ENCODE data around the gene AP5Z1.

AP5Z1 gene

DNA sequence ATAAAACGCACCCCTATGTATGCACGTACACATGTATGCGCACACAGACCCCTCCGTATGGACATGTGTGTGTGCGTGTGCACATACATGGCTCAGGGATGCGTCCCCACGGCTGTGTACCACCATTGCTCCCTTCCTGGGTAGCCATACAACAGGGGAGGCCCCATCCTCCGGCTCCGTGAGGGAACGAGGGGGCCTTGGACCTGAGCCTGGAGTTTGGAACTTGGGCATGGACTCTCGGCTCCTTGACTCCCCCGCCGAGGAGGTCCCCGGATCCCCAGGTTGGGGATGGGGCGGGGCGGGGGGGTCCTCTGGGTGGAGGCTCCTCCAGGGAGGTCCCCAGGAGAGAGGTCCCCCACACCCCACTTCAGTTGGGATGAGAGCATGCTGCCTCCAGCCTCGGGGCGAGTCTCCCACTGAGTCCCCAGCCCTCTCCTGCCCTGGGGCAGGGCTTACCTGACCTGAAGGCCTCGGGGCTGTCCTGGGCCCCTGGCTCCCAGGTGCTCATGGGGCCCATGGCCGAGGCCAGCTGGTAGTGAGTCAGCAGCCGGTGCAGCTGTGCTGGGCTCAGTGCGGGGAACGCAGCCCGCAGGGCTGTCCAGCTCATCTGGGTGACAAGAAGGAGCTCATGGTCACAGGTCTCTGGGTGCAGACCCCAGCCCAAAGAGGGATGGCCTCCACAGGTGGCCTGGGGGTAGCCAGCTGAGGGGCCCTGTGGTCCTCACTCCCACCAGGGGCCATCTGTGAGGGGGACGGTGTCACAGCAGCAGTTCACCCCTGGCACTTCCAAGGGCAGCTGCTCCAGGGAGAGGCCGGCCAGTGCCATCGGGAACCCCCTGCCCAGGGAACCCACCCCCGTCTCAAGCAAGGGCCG lies 29.9 kb downstream of the AP5Z1 start:
- no peak overlapping the region for H3K9ac ChIP-seq (ENCODE audit: low read length)
- H3K27me3 ChIP-seq (ENCODE audit: control insufficient read depth, insufficient read depth, low read length) = no peaks in the 10 kb centered on the region
- H3K27ac ChIP-seq (ENCODE audit: low read depth, low read length) = no peak overlapping the region
- no peaks in the 10 kb centered on the region for H3K4me1 ChIP-seq (ENCODE audit: control insufficient read depth, insufficient read depth, low read length)
- H3K4me3 ChIP-seq (ENCODE audit: low read length) = no peak overlapping the region
- no peaks in the 10 kb centered on the region for H3K36me3 ChIP-seq (ENCODE audit: control insufficient read depth, insufficient read depth, low read length)

- no peak overlapping the region for H3K27ac ChIP-seq (ENCODE audit: low read depth, low read length)
- no peaks in the 10 kb centered on the region for H3K27me3 ChIP-seq (ENCODE audit: control insufficient read depth, insufficient read depth, low read length)
- no peak overlapping the region for H3K9ac ChIP-seq (ENCODE audit: low read length)
- no peaks in the 10 kb centered on the region for H3K36me3 ChIP-seq (ENCODE audit: control insufficient read depth, insufficient read depth, low read length)
- no peaks in the 10 kb centered on the region for H3K4me1 ChIP-seq (ENCODE audit: control insufficient read depth, insufficient read depth, low read length)
- H3K4me3 ChIP-seq (ENCODE audit: low read length) = no peak overlapping the region
Observed at GRCh38 chr7:4805984-4806300, 30.5 kb downstream of the AP5Z1 start.

DNA sequence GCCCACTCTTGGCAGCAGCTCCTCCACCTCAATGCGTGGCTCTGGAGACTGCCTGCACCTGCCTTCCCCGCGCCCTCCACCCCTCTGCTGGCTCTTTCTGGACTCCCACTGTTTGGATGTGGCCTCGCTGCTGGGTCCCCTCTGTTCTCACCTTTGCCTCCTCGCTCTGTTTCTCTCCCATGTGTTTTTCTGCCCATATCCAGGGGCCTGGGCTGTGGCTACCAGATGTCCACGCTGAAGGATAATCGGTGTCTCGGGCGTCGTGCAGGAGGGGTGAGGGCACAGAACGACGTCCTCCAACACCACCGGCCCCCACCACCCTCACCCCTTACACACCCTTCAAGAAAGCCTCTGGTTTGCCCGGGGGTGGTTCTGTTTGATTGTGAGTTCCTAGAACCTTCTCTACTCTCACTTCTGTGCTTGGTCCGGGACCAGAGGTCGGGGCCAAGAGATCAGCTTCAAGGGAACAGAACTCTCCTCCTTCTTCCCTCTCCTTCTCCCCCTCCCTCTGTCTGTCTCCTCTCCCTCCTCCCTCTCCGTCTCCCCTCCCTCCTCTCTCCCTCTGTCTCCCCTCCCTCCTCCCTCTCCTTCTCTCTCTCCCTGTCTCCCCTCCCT lies 31.7 kb downstream of the AP5Z1 start:
- H3K27me3 ChIP-seq (ENCODE audit: control insufficient read depth, insufficient read depth, low read length) = no peaks in the 10 kb centered on the region
- H3K27ac ChIP-seq (ENCODE audit: low read depth, low read length) = no peak overlapping the region
- H3K4me3 ChIP-seq (ENCODE audit: low read length) = no peak overlapping the region
- H3K36me3 ChIP-seq (ENCODE audit: control insufficient read depth, insufficient read depth, low read length) = no peaks in the 10 kb centered on the region
- H3K9ac ChIP-seq (ENCODE audit: low read length) = no peak overlapping the region
- no peaks in the 10 kb centered on the region for H3K4me1 ChIP-seq (ENCODE audit: control insufficient read depth, insufficient read depth, low read length)

DNA sequence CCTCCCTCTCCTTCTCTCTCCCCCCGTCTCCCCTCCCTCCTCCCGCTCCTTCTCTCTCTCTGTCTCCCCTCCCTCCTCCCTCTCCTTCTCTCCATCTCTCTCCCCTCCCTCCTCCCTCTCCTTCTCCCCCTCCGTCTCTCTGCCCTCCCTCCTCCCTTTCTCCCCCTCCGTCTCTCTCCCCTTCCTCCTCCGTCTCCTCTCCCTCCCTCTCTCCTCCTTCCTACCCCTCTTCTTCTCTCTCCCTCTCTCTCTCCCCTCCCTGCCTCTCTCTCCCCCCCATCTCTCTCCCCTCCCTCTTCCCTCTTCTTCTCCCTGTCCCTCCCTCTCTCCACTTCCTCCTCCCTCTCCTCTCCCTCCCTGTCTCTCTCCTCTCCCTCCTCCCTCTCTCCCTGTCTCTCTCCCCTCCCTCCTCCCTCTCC lies 32.2 kb downstream of the AP5Z1 start:
- H3K27ac ChIP-seq (ENCODE audit: low read depth, low read length) = no peak overlapping the region
- no peaks in the 10 kb centered on the region for H3K36me3 ChIP-seq (ENCODE audit: control insufficient read depth, insufficient read depth, low read length)
- H3K9ac ChIP-seq (ENCODE audit: low read length) = no peak overlapping the region
- H3K4me1 ChIP-seq (ENCODE audit: control insufficient read depth, insufficient read depth, low read length) = no peaks in the 10 kb centered on the region
- no peaks in the 10 kb centered on the region for H3K27me3 ChIP-seq (ENCODE audit: control insufficient read depth, insufficient read depth, low read length)
- H3K4me3 ChIP-seq (ENCODE audit: low read length) = no peak overlapping the region

GRCh38 chr7:4808026-4808425 lies 32.6 kb downstream of the AP5Z1 start:
- Histone ChIP-seq H3K27ac (ENCODE audit: low read depth, low read length) (no peak overlapping the region), H3K27me3 (ENCODE audit: control insufficient read depth, insufficient read depth, low read length) (peaks cover 2% of the 10 kb centered on the region), H3K9ac (ENCODE audit: low read length) (no peak overlapping the region), H3K36me3 (ENCODE audit: control insufficient read depth, insufficient read depth, low read length) (no peaks in the 10 kb centered on the region), H3K4me1 (ENCODE audit: control insufficient read depth, insufficient read depth, low read length) (no peaks in the 10 kb centered on the region), H3K4me3 (ENCODE audit: low read length) (no peak overlapping the region)

DNA sequence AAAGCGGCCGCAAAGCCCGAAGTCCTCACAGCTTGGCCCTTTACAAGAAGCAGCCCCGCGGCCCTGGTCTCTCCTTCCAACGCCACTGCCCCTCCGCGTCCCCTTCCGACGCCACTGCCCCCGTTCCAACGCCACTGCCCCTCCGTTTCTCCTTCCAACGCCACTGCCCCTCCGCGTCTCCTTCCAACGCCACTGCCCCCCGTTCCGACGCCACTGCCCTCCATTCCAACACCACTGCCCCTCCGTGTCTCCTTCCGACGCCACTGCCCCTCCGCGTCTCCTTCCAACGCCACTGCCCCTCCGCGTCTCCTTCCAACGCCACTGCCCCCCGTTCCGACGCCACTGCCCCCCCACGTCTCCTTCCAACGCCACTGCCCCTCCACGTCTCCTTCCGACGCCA lies 33.1 kb downstream of the AP5Z1 start:
- Histone ChIP-seq H3K27me3 (ENCODE audit: control insufficient read depth, insufficient read depth, low read length) (peaks cover 2% of the 10 kb centered on the region), H3K9ac (ENCODE audit: low read length) (no peak overlapping the region), H3K4me3 (ENCODE audit: low read length) (no peak overlapping the region), H3K27ac (ENCODE audit: low read depth, low read length) (no peak overlapping the region), H3K36me3 (ENCODE audit: control insufficient read depth, insufficient read depth, low read length) (no peaks in the 10 kb centered on the region), H3K4me1 (ENCODE audit: control insufficient read depth, insufficient read depth, low read length) (no peaks in the 10 kb centered on the region)

DNA sequence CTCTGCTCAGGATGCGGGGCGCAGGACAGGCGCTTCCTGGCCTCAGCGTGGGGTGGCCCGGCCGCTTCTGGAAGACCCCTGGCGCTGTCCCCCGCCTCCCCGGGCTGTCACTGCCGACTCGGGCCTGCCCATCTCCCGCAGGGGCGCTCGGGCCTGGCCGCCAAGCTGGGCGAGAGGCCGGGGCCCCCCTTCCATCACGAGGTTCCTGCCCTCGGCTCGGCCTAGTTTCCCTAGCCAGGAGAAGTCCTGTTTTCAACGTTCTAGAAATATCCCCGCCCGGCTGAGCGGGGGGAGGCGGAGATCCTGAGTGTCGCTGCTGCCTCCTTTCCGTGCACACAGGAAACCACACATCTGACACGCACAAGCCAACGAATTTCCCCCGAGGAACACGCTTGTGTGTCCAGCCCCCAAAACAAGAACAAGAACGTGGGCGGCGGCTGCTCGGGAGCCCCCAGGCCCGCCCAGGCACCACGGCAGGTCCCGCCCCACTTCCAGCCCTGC lies 33.7 kb downstream of the AP5Z1 start:
- Histone ChIP-seq H3K4me3 (ENCODE audit: low read length) (no peak overlapping the region), H3K9ac (ENCODE audit: low read length) (no peak overlapping the region), H3K4me1 (ENCODE audit: control insufficient read depth, insufficient read depth, low read length) (no peaks in the 10 kb centered on the region), H3K27me3 (ENCODE audit: control insufficient read depth, insufficient read depth, low read length) (peaks cover 2% of the 10 kb centered on the region), H3K36me3 (ENCODE audit: control insufficient read depth, insufficient read depth, low read length) (no peaks in the 10 kb centered on the region), H3K27ac (ENCODE audit: low read depth, low read length) (no peak overlapping the region)

GRCh38 chr7:4809666-4810065 lies 34.2 kb downstream of the AP5Z1 start:
- H3K27me3 ChIP-seq (ENCODE audit: control insufficient read depth, insufficient read depth, low read length) = peaks cover 2% of the 10 kb centered on the region
- H3K4me1 ChIP-seq (ENCODE audit: control insufficient read depth, insufficient read depth, low read length) = no peaks in the 10 kb centered on the region
- H3K27ac ChIP-seq (ENCODE audit: low read depth, low read length) = no peak overlapping the region
- H3K4me3 ChIP-seq (ENCODE audit: low read length) = no peak overlapping the region
- H3K36me3 ChIP-seq (ENCODE audit: control insufficient read depth, insufficient read depth, low read length) = no peaks in the 10 kb centered on the region
- H3K9ac ChIP-seq (ENCODE audit: low read length) = no peak overlapping the region

DNA sequence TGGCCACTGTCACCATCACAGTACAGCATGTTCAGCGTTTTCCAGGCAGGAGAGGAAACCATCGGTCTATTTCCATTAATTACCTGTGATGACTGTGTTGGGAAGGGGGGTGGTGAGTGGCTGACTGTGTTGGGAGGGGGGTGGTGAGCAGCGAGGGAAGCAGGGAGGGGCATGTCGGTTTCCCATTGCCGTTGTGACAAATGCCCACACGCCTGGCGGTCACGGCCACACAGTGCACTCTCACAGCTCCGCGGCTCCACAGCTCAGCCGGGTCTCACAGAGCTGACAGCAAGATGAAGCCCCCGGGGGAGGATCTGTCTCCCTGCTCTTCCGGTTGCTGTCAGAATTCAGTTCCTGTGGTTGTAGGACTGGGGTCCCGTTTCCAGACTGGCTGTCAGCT lies 39.0 kb downstream of the AP5Z1 start:
- peaks cover 2% of the 10 kb centered on the region for H3K27me3 ChIP-seq (ENCODE audit: control insufficient read depth, insufficient read depth, low read length)
- H3K4me3 ChIP-seq (ENCODE audit: low read length) = no peak overlapping the region
- no peaks in the 10 kb centered on the region for H3K36me3 ChIP-seq (ENCODE audit: control insufficient read depth, insufficient read depth, low read length)

DNA sequence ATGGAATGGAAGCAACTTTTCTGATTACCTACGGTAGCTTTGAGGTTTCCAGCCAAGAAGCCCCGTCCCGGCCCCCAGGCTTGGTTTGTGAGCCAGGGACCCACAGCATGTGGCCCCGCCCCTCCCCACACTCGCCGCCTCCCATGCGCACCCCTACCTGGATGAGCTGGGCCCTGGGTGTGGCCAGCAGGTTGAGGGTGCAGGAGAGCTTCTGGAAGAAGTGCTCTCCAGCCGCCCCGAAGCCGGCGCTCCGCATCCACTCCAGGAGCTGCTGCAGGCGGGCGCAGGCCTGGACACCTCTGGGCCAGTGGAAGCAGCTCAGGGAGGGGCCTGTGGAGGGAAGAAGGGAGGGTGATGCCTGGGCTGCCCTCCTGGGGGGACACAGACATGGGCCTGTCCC lies 39.7 kb downstream of the AP5Z1 start:
- Histone ChIP-seq H3K27me3 (ENCODE audit: control insufficient read depth, insufficient read depth, low read length) (peaks cover 2% of the 10 kb centered on the region), H3K36me3 (ENCODE audit: control insufficient read depth, insufficient read depth, low read length) (no peaks in the 10 kb centered on the region), H3K4me1 (ENCODE audit: control insufficient read depth, insufficient read depth, low read length) (no peaks in the 10 kb centered on the region), H3K4me3 (ENCODE audit: low read length) (no peak overlapping the region), H3K27ac (ENCODE audit: low read depth, low read length) (no peak overlapping the region), H3K9ac (ENCODE audit: low read length) (no peak overlapping the region)

More for the DNA sequence above, 39.0 kb downstream of the AP5Z1 start:
- no peak overlapping the region for H3K27ac ChIP-seq (ENCODE audit: low read depth, low read length)
- no peaks in the 10 kb centered on the region for H3K4me1 ChIP-seq (ENCODE audit: control insufficient read depth, insufficient read depth, low read length)
- no peak overlapping the region for H3K9ac ChIP-seq (ENCODE audit: low read length)

- H3K27ac ChIP-seq (ENCODE audit: low read depth, low read length) = no peak overlapping the region
- H3K27me3 ChIP-seq (ENCODE audit: control insufficient read depth, insufficient read depth, low read length) = peaks cover 2% of the 10 kb centered on the region
- no peaks in the 10 kb centered on the region for H3K36me3 ChIP-seq (ENCODE audit: control insufficient read depth, insufficient read depth, low read length)
Observed at GRCh38 chr7:4815609-4816418, 40.4 kb downstream of the AP5Z1 start.

DNA sequence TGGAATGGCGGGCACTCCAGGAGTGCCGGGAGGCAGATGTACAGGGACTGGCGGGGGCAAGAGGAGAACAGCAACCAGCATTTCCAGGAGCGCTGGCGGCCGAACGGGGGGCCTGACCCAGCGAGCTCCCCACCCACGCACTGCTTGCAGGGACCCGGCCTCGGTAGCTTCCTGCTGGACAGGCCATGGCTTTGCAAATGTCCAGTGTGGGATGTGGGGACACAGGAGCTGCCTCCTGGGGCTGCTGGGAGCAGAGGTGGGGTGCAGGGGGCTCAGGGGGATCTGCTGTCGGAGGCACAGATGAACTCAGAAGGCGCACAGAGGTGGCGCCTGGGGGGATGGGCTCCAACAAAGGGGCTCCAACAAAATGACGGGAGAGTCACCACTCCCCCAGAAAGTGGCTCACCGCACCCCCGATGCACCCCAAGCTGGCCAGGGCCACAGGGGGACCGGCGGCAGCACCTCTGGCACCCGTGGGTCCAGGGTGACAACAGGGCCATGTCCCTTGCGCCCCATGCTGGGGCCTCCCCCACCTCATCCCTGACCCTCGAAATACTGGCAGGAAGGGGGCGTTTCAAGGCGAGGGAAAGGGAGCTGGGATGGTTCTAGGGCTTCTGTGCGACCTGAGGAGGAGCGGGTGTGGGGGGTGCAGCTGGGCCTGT lies 41.1 kb downstream of the AP5Z1 start:
- Histone ChIP-seq H3K36me3 (ENCODE audit: control insufficient read depth, insufficient read depth, low read length) (no peaks in the 10 kb centered on the region), H3K4me3 (ENCODE audit: low read length) (no peak overlapping the region), H3K27ac (ENCODE audit: low read depth, low read length) (no peak overlapping the region), H3K27me3 (ENCODE audit: control insufficient read depth, insufficient read depth, low read length) (peaks cover 2% of the 10 kb centered on the region), H3K4me1 (ENCODE audit: control insufficient read depth, insufficient read depth, low read length) (no peaks in the 10 kb centered on the region), H3K9ac (ENCODE audit: low read length) (no peak overlapping the region)

More at GRCh38 chr7:4815609-4816418, 40.4 kb downstream of the AP5Z1 start:
- Histone ChIP-seq H3K9ac (ENCODE audit: low read length) (no peak overlapping the region), H3K4me3 (ENCODE audit: low read length) (no peak overlapping the region), H3K4me1 (ENCODE audit: control insufficient read depth, insufficient read depth, low read length) (no peaks in the 10 kb centered on the region)
